ENCODE data around the gene IL2RG.

IL2RG gene

GRCh38 chrX:71111921-71112431, 599 bp upstream of the IL2RG start:
- no peak for TF ChIP-seq CTCF (IDR thresholded peaks at IDR 0.05; ENCODE audit: extremely low read depth, insufficient read depth, missing control alignments)
- no peak for DNase-seq (ENCODE audit: low spot score)
- in situ Hi-C loops (cut with MboI; ENCODE audit: low pct_unique_long_range_greater_than_20kb, low sequenced_read_pairs, unreplicated experiment), result no loop called here

GRCh38 chrX:71109051-71109450, 2.3 kb downstream of the IL2RG start:
- no peak for DNase-seq (ENCODE audit: low spot score)
- in situ Hi-C loops (cut with MboI; ENCODE audit: low pct_unique_long_range_greater_than_20kb, low sequenced_read_pairs, unreplicated experiment), result no loop called here
- no peak for TF ChIP-seq CTCF (IDR thresholded peaks at IDR 0.05; ENCODE audit: extremely low read depth, insufficient read depth, missing control alignments)

GRCh38 chrX:71107762-71108360, 3.5 kb downstream of the IL2RG start:
- no peak for DNase-seq (ENCODE audit: low spot score)
- in situ Hi-C loops (cut with MboI; ENCODE audit: low pct_unique_long_range_greater_than_20kb, low sequenced_read_pairs, unreplicated experiment), result no loop called here
- no peak for TF ChIP-seq CTCF (IDR thresholded peaks at IDR 0.05; ENCODE audit: extremely low read depth, insufficient read depth, missing control alignments)

- no peak for DNase-seq (ENCODE audit: low spot score)
- in situ Hi-C loops (cut with MboI; ENCODE audit: low pct_unique_long_range_greater_than_20kb, low sequenced_read_pairs, unreplicated experiment), result no loop called here
- TF ChIP-seq CTCF (IDR thresholded peaks at IDR 0.05; ENCODE audit: extremely low read depth, insufficient read depth, missing control alignments), result no peak
Measured at GRCh38 chrX:71107245-71107644, 4.1 kb downstream of the IL2RG start.

GRCh38 chrX:71106427-71106826, 5.0 kb downstream of the IL2RG start, which contains the start of gene CXorf65:
Gene CXorf65 (minus strand): TSS chrX:71106740. CDS start chrX:71106556, 184 bp downstream.
- DNase-seq (ENCODE audit: low spot score), result no peak
- in situ Hi-C loops (cut with MboI; ENCODE audit: low pct_unique_long_range_greater_than_20kb, low sequenced_read_pairs, unreplicated experiment), result no loop called here
- no peak for TF ChIP-seq CTCF (IDR thresholded peaks at IDR 0.05; ENCODE audit: extremely low read depth, insufficient read depth, missing control alignments)

- in situ Hi-C loops (cut with MboI; ENCODE audit: low pct_unique_long_range_greater_than_20kb, low sequenced_read_pairs, unreplicated experiment), result no loop called here
- TF ChIP-seq CTCF (IDR thresholded peaks at IDR 0.05; ENCODE audit: extremely low read depth, insufficient read depth, missing control alignments), result no peak
- no peak for DNase-seq (ENCODE audit: low spot score)
Measured at GRCh38 chrX:71105628-71106027, 5.7 kb downstream of the IL2RG start.
